ENCODE measurements around the gene CEP57. TPM values are rescaled to one million over a fixed set of nuclear protein-coding genes. Genes with fewer than 3 reads are reported as not detected.

The CEP57 gene
- total RNA-seq, 1 experiment from 2014 or later: 125 TPM

DNA sequence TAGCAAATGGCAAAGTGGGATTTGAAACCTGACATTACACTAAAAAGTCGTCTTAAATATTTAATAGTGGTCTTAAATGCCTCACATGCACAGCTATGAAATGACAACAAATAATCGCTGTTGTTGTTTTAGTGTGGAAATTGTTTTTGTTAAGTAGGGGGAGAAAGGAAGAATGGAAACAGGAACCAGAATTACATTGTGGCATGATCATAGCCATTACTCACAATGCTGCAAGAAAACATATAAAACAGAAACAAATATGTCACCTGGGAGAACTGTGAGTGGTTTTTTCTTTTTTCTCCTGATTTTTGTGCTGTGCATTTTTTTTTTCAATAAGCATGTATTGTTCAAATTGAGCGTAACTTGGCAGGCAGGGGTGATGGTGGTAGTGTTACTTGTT lies 23.6 kb upstream of the CEP57 start:
- BruUV-seq (replicated peaks): no TSS peak
- TF ChIP-seq, protein P1, sequence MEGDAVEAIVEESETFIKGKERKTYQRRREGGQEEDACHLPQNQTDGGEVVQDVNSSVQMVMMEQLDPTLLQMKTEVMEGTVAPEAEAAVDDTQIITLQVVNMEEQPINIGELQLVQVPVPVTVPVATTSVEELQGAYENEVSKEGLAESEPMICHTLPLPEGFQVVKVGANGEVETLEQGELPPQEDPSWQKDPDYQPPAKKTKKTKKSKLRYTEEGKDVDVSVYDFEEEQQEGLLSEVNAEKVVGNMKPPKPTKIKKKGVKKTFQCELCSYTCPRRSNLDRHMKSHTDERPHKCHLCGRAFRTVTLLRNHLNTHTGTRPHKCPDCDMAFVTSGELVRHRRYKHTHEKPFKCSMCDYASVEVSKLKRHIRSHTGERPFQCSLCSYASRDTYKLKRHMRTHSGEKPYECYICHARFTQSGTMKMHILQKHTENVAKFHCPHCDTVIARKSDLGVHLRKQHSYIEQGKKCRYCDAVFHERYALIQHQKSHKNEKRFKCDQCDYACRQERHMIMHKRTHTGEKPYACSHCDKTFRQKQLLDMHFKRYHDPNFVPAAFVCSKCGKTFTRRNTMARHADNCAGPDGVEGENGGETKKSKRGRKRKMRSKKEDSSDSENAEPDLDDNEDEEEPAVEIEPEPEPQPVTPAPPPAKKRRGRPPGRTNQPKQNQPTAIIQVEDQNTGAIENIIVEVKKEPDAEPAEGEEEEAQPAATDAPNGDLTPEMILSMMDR (IDR thresholded peaks at IDR 0.05; ENCODE audit: insufficient read depth in 1 of 2, low read depth in 1 of 2, low read length in 1 of 2, severe bottlenecking in 1 of 2, unreplicated experiment in 1 of 2): no peak
- Histone ChIP-seq H3K36me3 (ENCODE audit: control insufficient read depth, insufficient read depth, low read length) (no peaks in the 10 kb centered on the region; the same call in 1 of the 2 replicates), H3K4me1 (peaks cover 7% of the 10 kb centered on the region; the same call in 1 of the 2 replicates), H3K27me3 (replicated peaks; ENCODE audit: control insufficient read depth, insufficient read depth, low read length) (no peaks in the 10 kb centered on the region), H3K9me3 (no peaks in the 10 kb centered on the region), H3K4me3 (ENCODE audit: low read depth, low read length) (no peak overlapping the region)
- peaks cover 3% of the 10 kb centered on the region for H3K27me3 Mint-ChIP-seq (ENCODE audit: insufficient read depth, unreplicated experiment)
- no peak for DNase-seq
- ChIA-PET POLR2A (interaction anchor here (0.5 to 0.6 kb wide), 2 partner anchors 600 to 617 kb away, joined by 3 to 4 read pairs; no protein-coding TSS in a partner anchor), CTCF (no interaction called here)
- peaks cover 6% of the 10 kb centered on the region for H3K4me1 Mint-ChIP-seq (ENCODE audit: low read depth, unreplicated experiment)
- H3K36me3 Mint-ChIP-seq (ENCODE audit: insufficient read depth, unreplicated experiment): peaks cover under 1% of the 10 kb centered on the region
- no peak overlapping the region for H3K27ac Mint-ChIP-seq (ENCODE audit: unreplicated experiment)
- no peak overlapping the region for H3K4me3 Mint-ChIP-seq (ENCODE audit: unreplicated experiment)
- H3K9me3 Mint-ChIP-seq (ENCODE audit: unreplicated experiment): no peaks in the 10 kb centered on the region
- intact Hi-C loops (cut with micrococcal nuclease; ENCODE audit: unreplicated experiment): loop anchor here (10.0 kb wide), 1 partner anchor 482 kb away; no protein-coding TSS in a partner anchor

DNA sequence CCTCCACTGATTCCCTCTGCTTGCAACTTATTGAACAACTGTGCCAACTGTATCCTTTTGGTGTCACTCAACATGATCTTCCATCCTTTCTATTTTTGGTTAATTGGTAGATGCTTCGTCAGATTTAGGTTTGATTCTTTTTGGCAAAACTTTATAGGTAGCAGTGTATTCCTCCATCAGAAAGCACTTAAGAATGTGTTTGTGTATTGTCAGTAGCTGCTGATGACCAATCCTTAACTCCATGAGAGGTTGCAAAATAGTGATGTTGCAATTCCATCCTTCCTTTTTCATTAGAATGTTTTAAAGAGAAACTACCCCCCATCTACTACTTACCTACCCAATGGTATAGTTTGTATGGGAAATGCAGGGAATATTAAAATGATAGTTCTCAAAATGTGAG lies 22.8 kb upstream of the CEP57 start:
- no TSS peak for BruUV-seq (replicated peaks)
- Histone ChIP-seq H3K36me3 (ENCODE audit: control insufficient read depth, insufficient read depth, low read length) (no peaks in the 10 kb centered on the region; the same call in 1 of the 2 replicates), H3K4me1 (peaks cover 7% of the 10 kb centered on the region; the same call in 1 of the 2 replicates), H3K4me3 (ENCODE audit: low read depth, low read length) (no peak overlapping the region), H3K9me3 (no peaks in the 10 kb centered on the region), H3K27me3 (replicated peaks; ENCODE audit: control insufficient read depth, insufficient read depth, low read length) (no peaks in the 10 kb centered on the region)
- Mint-ChIP-seq H3K4me1 (ENCODE audit: low read depth, unreplicated experiment) (peaks cover 6% of the 10 kb centered on the region), H3K9me3 (ENCODE audit: unreplicated experiment) (no peaks in the 10 kb centered on the region), H3K36me3 (ENCODE audit: insufficient read depth, unreplicated experiment) (peaks cover 9% of the 10 kb centered on the region), H3K4me3 (ENCODE audit: unreplicated experiment) (no peak overlapping the region), H3K27me3 (ENCODE audit: insufficient read depth, unreplicated experiment) (no peaks in the 10 kb centered on the region), H3K27ac (ENCODE audit: unreplicated experiment) (no peak overlapping the region)
- TF ChIP-seq, protein P1 (IDR thresholded peaks at IDR 0.05; ENCODE audit: insufficient read depth in 1 of 2, low read depth in 1 of 2, low read length in 1 of 2, severe bottlenecking in 1 of 2, unreplicated experiment in 1 of 2): no peak
- ChIA-PET CTCF (interaction anchor here (1.9 kb wide), 1 partner anchor 616 kb away, joined by 9 read pairs; no protein-coding TSS in a partner anchor), POLR2A (no interaction called here)
- intact Hi-C loops (cut with micrococcal nuclease; ENCODE audit: unreplicated experiment): loop anchor here (10.0 kb wide), 1 partner anchor 483 kb away; no protein-coding TSS in a partner anchor
- no peak for DNase-seq

DNA sequence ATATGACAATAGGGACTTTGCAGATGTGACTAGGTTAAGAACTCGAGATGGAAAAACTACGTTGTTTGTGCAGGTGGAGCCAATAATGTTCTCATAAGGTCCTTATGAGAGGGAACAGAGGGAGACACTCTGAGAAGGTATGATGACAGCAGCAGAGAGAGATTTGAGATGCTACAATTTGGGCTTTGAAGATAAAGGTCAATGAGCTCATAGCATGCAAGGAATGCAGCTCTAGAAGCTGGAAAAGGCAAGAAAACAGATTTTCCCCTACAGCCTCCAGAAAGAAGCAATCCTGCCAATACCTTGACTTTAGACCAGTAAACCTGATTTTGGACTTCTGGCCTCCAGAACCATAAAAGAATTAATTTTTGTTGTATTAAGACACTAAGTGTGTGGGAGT lies 21.8 kb upstream of the CEP57 start:
- BruUV-seq (replicated peaks): no TSS peak
- DNase-seq: no peak
- no peaks in the 10 kb centered on the region for H3K27me3 Mint-ChIP-seq (ENCODE audit: insufficient read depth, unreplicated experiment)
- POLR2A ChIA-PET: interaction anchor here (0.7 kb wide), 1 partner anchor 21 kb away, joined by 4 read pairs; the partner anchor contains the start of gene FAM76B
- no peaks in the 10 kb centered on the region; the same call in 1 of the 2 replicates for H3K36me3 ChIP-seq (ENCODE audit: control insufficient read depth, insufficient read depth, low read length)
- CTCF ChIA-PET: interaction anchor here (0.6 to 1.9 kb wide), 3 partner anchors 8 to 617 kb away, joined by 4 to 9 read pairs (median 5); no protein-coding TSS in a partner anchor
- TF ChIP-seq, protein P1 (IDR thresholded peaks at IDR 0.05; ENCODE audit: insufficient read depth in 1 of 2, low read depth in 1 of 2, low read length in 1 of 2, severe bottlenecking in 1 of 2, unreplicated experiment in 1 of 2): no peak
- H3K9me3 ChIP-seq: no peaks in the 10 kb centered on the region
- H3K9me3 Mint-ChIP-seq (ENCODE audit: unreplicated experiment): no peaks in the 10 kb centered on the region
- peaks cover 6% of the 10 kb centered on the region for H3K4me1 Mint-ChIP-seq (ENCODE audit: low read depth, unreplicated experiment)
- H3K4me1 ChIP-seq: peaks cover 7% of the 10 kb centered on the region; the same call in 1 of the 2 replicates
- no peak overlapping the region for H3K4me3 ChIP-seq (ENCODE audit: low read depth, low read length)
- intact Hi-C loops (cut with micrococcal nuclease; ENCODE audit: unreplicated experiment): loop anchor here (2.0 to 10.0 kb wide), 2 partner anchors 484 to 700 kb away; no protein-coding TSS in a partner anchor
- H3K27ac Mint-ChIP-seq (ENCODE audit: unreplicated experiment): no peak overlapping the region
- H3K27me3 ChIP-seq (replicated peaks; ENCODE audit: control insufficient read depth, insufficient read depth, low read length): no peaks in the 10 kb centered on the region
- no peak overlapping the region for H3K4me3 Mint-ChIP-seq (ENCODE audit: unreplicated experiment)
- H3K36me3 Mint-ChIP-seq (ENCODE audit: insufficient read depth, unreplicated experiment): peaks cover 18% of the 10 kb centered on the region

Data from Caco-2 (cell line).